GM23248 (cell line): ENCODE results near the gene MTMR1. TPM values are rescaled to one million over a fixed set of nuclear protein-coding genes. Genes with fewer than 3 reads are reported as not detected.

ENCODE experiments used
- DNase-seq: peaks from one replicate; pipeline ENCODE4 v3.0.0-alpha.2; 2015
- H2AFZ ChIP-seq: fragments of 200-600 bp; sonication (generic); 2 replicates; pipeline ENCODE4 v1.6.1; 2016; ENCODE audit warnings: antibody characterized with exemption
- H3F3A ChIP-seq: fragments of 200-600 bp; sonication (generic); 2 replicates; pipeline ENCODE4 v1.6.1; 2016; ENCODE audit warnings: mild to moderate bottlenecking, antibody characterized with exemption, mixed run types; ENCODE audit not compliant: insufficient read depth
- H3K27ac ChIP-seq: fragments of 200-600 bp; sonication (generic); 2 replicates; pipeline ENCODE4 v1.5.1; 2016; ENCODE audit warnings: mild to moderate bottlenecking
- H3K27me3 ChIP-seq: fragments of 200-600 bp; sonication (generic); replicated peaks from 2 replicates; pipeline ENCODE4 v1.6.1; 2016; ENCODE audit warnings: mild to moderate bottlenecking; ENCODE audit not compliant: insufficient read depth
- H3K36me3 ChIP-seq: fragments of 200-600 bp; sonication (generic); 2 replicates; pipeline ENCODE4 v1.6.1; 2016; ENCODE audit warnings: low read depth, mild to moderate bottlenecking
- H3K4me1 ChIP-seq: fragments of 200-600 bp; sonication (generic); 2 replicates; pipeline ENCODE4 v1.6.1; 2016; ENCODE audit warnings: mild to moderate bottlenecking; ENCODE audit not compliant: insufficient read depth
- H3K4me2 ChIP-seq: fragments of 200-600 bp; sonication (generic); one replicate; pipeline ENCODE4 v1.6.1; 2016; ENCODE audit warnings: mild to moderate bottlenecking; ENCODE audit not compliant: unreplicated experiment
- H3K4me3 ChIP-seq: fragments of 200-600 bp; sonication (generic); 2 replicates; pipeline ENCODE4 v1.5.1; 2016; ENCODE audit warnings: mild to moderate bottlenecking
- H3K79me2 ChIP-seq: fragments of 200-600 bp; sonication (generic); 2 replicates; pipeline ENCODE4 v1.6.1; 2016; ENCODE audit warnings: mild to moderate bottlenecking; ENCODE audit not compliant: insufficient read depth
- H3K9ac ChIP-seq: fragments of 200-600 bp; sonication (generic); 2 replicates; pipeline ENCODE4 v1.6.1; 2016; ENCODE audit warnings: mild to moderate bottlenecking
- H3K9me2 ChIP-seq: fragments of 200-600 bp; sonication (generic); 2 replicates; pipeline ENCODE4 v1.6.1; 2016; ENCODE audit warnings: mixed run types, mild to moderate bottlenecking, moderate library complexity; ENCODE audit not compliant: insufficient read depth
- H3K9me3 ChIP-seq: fragments of 200-600 bp; sonication (generic); one replicate; pipeline ENCODE4 v1.6.1; 2017; ENCODE audit warnings: low read depth
- H4K20me1 ChIP-seq: fragments of 200-600 bp; sonication (generic); 2 replicates; pipeline ENCODE4 v1.6.0; 2016; ENCODE audit not compliant: insufficient read depth
- EZH2 ChIP-seq: fragments of 200-600 bp; sonication (generic); IDR thresholded peaks from 2 replicates; pipeline ENCODE4 v1.6.1; 2018; ENCODE audit warnings: antibody characterized with exemption, mild to moderate bottlenecking; ENCODE audit not compliant: insufficient read depth, poor library complexity, severe bottlenecking
- EZH2phosphoT487 ChIP-seq: fragments of 200-600 bp; sonication (generic); IDR thresholded peaks from 2 replicates; pipeline ENCODE4 v1.6.1; 2018; ENCODE audit warnings: antibody characterized with exemption, moderate library complexity, mild to moderate bottlenecking, low read depth; ENCODE audit not compliant: insufficient read depth
- WGBS, 2 experiments: methylation state at CpG; one replicate each; pipeline ENCODE4 v1.1.6; 2015 to 2017; ENCODE audit warnings: low lambda C conversion rate in 2 of 2, low coverage in 1 of 2; ENCODE audit errors: missing lambda C conversion rate in 2 of 2; 5-methylcytosine and 5-hydroxymethylcytosine counted together
- in situ Hi-C: fragments of 300-500 bp; cut with MboI; formaldehyde crosslinking; loops from 2 replicates; pipeline ENCODE4 v1.15.0; 2020
- polyA plus RNA-seq: library from polyadenylated mRNA; unstranded; fragments of >200 nt; fragmentation: Nextera tagmentation; extraction: Ambion mirVana; gene quantifications from 2 replicates; pipeline ENCODE4 v1.2.1, GENCODE V29; 2016
- total RNA-seq: library from RNA; depleted of rRNA; stranded (reverse); fragments of >200 nt; shearing (Covaris generic); gene quantifications from 2 replicates; pipeline ENCODE4 v1.2.3, GENCODE V29; 2014

Gene MTMR1
- total and polyA plus RNA-seq, 2 experiments from 2014 or later = 2.7 to 12.8 TPM

GRCh38 chrX:150736475-150736874 lies 43.3 kb downstream of the MTMR1 start:
- Histone ChIP-seq H3K36me3 (no peaks in the 10 kb centered on the region), H3K9me3 (no peaks in the 10 kb centered on the region), H4K20me1 (no peaks in the 10 kb centered on the region), H3K9me2 (no peaks in the 10 kb centered on the region), H3K27me3 (no peaks in the 10 kb centered on the region), H3K27ac (no peak overlapping the region), H3K4me2 (no peak overlapping the region), H3K79me2 (no peaks in the 10 kb centered on the region), H3K4me1 (peaks cover 10% of the 10 kb centered on the region), H3K9ac (no peak overlapping the region), H2AFZ (no peak overlapping the region), H3F3A (peaks cover 11% of the 10 kb centered on the region), H3K4me3 (no peak overlapping the region)
- in situ Hi-C loops = no loop called here
- TF ChIP-seq EZH2 (no peak), EZH2phosphoT487 (no peak)
- 91 to 92% methylated on average over 9 of the region's 9 CpGs for WGBS, 2 experiments
- no peak for DNase-seq

- H3K79me2 ChIP-seq = no peaks in the 10 kb centered on the region
- H3K9me2 ChIP-seq = no peaks in the 10 kb centered on the region
- H3K9me3 ChIP-seq = no peaks in the 10 kb centered on the region
- 95% methylated on average over 2 to 3 of the region's 3 CpGs for WGBS, 2 experiments
- in situ Hi-C loops = no loop called here
- H3K4me1 ChIP-seq = no peaks in the 10 kb centered on the region
- no peaks in the 10 kb centered on the region for H3K27me3 ChIP-seq
- H2AFZ ChIP-seq = no peak overlapping the region
- H3F3A ChIP-seq = no peaks in the 10 kb centered on the region
- TF ChIP-seq EZH2 (no peak), EZH2phosphoT487 (no peak)
- no peak overlapping the region for H3K9ac ChIP-seq
- H3K27ac ChIP-seq = no peak overlapping the region
- no peak for DNase-seq
- no peak overlapping the region for H3K4me3 ChIP-seq
- no peak overlapping the region for H3K4me2 ChIP-seq
- H4K20me1 ChIP-seq = no peaks in the 10 kb centered on the region
- no peaks in the 10 kb centered on the region for H3K36me3 ChIP-seq
Measured at GRCh38 chrX:150752124-150752523, 58.9 kb downstream of the MTMR1 start.

- WGBS, 2 experiments = 59 to 60% methylated on average over 4 of the region's 4 CpGs
- TF ChIP-seq EZH2phosphoT487 (no peak), EZH2 (no peak)
- H3K79me2 ChIP-seq = no peaks in the 10 kb centered on the region
Measured at GRCh38 chrX:150753357-150753756, 60.2 kb downstream of the MTMR1 start.

GRCh38 chrX:150753968-150754367 lies 60.8 kb downstream of the MTMR1 start:
- Histone ChIP-seq H3K9me2 (no peaks in the 10 kb centered on the region), H3K27me3 (no peaks in the 10 kb centered on the region), H3K36me3 (no peaks in the 10 kb centered on the region), H4K20me1 (no peaks in the 10 kb centered on the region), H3K79me2 (no peaks in the 10 kb centered on the region), H3K4me3 (no peak overlapping the region), H3K4me2 (no peak overlapping the region), H3K9me3 (no peaks in the 10 kb centered on the region), H3K4me1 (no peaks in the 10 kb centered on the region), H3K27ac (no peak overlapping the region), H2AFZ (no peak overlapping the region), H3K9ac (no peak overlapping the region), H3F3A (no peaks in the 10 kb centered on the region)
- DNase-seq = no peak
- whole genome bisulfite sequencing, 2 experiments = 64 to 66% methylated on average over 4 of the region's 4 CpGs
- TF ChIP-seq EZH2phosphoT487 = no peak
- TF ChIP-seq EZH2 = no peak
- in situ Hi-C loops = no loop called here

More at GRCh38 chrX:150753357-150753756, 60.2 kb downstream of the MTMR1 start:
- no peaks in the 10 kb centered on the region for H3F3A ChIP-seq
- H3K4me3 ChIP-seq = no peak overlapping the region
- in situ Hi-C loops = no loop called here
- no peaks in the 10 kb centered on the region for H3K4me1 ChIP-seq
- DNase-seq = no peak
- H3K27ac ChIP-seq = no peak overlapping the region
- H3K9me3 ChIP-seq = no peaks in the 10 kb centered on the region
- no peak overlapping the region for H3K9ac ChIP-seq
- no peak overlapping the region for H2AFZ ChIP-seq
- no peak overlapping the region for H3K4me2 ChIP-seq
- H3K36me3 ChIP-seq = no peaks in the 10 kb centered on the region
- H4K20me1 ChIP-seq = no peaks in the 10 kb centered on the region
- no peaks in the 10 kb centered on the region for H3K27me3 ChIP-seq
- no peaks in the 10 kb centered on the region for H3K9me2 ChIP-seq

- H3K9me2 ChIP-seq = no peaks in the 10 kb centered on the region
- H3K79me2 ChIP-seq = no peaks in the 10 kb centered on the region
Measured at GRCh38 chrX:150757371-150757770, 64.2 kb downstream of the MTMR1 start.

More at GRCh38 chrX:150757371-150757770, 64.2 kb downstream of the MTMR1 start:
- no peak for DNase-seq
- H3K27me3 ChIP-seq = no peaks in the 10 kb centered on the region
- H3K36me3 ChIP-seq = no peaks in the 10 kb centered on the region
- in situ Hi-C loops = no loop called here
- no peak overlapping the region for H3K27ac ChIP-seq
- no peak overlapping the region for H3K4me3 ChIP-seq
- TF ChIP-seq EZH2 = no peak
- TF ChIP-seq EZH2phosphoT487 = no peak
- no peak overlapping the region for H3K4me2 ChIP-seq
- H3K4me1 ChIP-seq = no peaks in the 10 kb centered on the region
- H4K20me1 ChIP-seq = no peaks in the 10 kb centered on the region
- H3K9ac ChIP-seq = no peak overlapping the region
- H3F3A ChIP-seq = no peaks in the 10 kb centered on the region
- 78 to 86% methylated on average over 4 to 5 of the region's 5 CpGs for WGBS, 2 experiments
- no peak overlapping the region for H2AFZ ChIP-seq
- no peaks in the 10 kb centered on the region for H3K9me3 ChIP-seq
